IPS-15b (cell line): ENCODE measurements around the gene SLC35G3.
"Not testable (repeated sequence)": the region's sequence is repeated elsewhere in the genome, so short reads cannot be mapped to it uniquely, and the experiment has no call there.

ENCODE experiments used
- H3K27me3 ChIP-seq: one replicate; pipeline ENCODE4 v1.6.1; 2013; ENCODE audit warnings: low read length; ENCODE audit not compliant: control insufficient read depth, insufficient read depth
- H3K36me3 ChIP-seq: one replicate; pipeline ENCODE4 v1.6.1; 2013; ENCODE audit warnings: low read length; ENCODE audit not compliant: control insufficient read depth, insufficient read depth
- H3K4me1 ChIP-seq: one replicate; pipeline ENCODE4 v1.6.1; 2013; ENCODE audit warnings: mild to moderate bottlenecking, low read length; ENCODE audit not compliant: control insufficient read depth, insufficient read depth
- H3K4me3 ChIP-seq: one replicate; pipeline ENCODE4 v1.5.1; 2013; ENCODE audit warnings: low read depth, low read length
- H3K9ac ChIP-seq: one replicate; pipeline ENCODE4 v1.6.1; 2013; ENCODE audit warnings: low read depth, mild to moderate bottlenecking, low read length
- H3K9me3 ChIP-seq: one replicate; pipeline ENCODE4 v1.6.1; 2013; ENCODE audit warnings: mild to moderate bottlenecking, low read length; ENCODE audit not compliant: control insufficient read depth, insufficient read depth

SLC35G3 gene

GRCh38 chr17:35202582-35202981, 8.4 kb upstream of the SLC35G3 start:
- H3K4me3 ChIP-seq, H3K9me3 ChIP-seq, H3K9ac ChIP-seq, H3K36me3 ChIP-seq, H3K4me1 ChIP-seq, H3K27me3 ChIP-seq: not testable (repeated sequence)

GRCh38 chr17:35195062-35195461, 869 bp upstream of the SLC35G3 start:
- H3K4me1 ChIP-seq, H3K36me3 ChIP-seq, H3K27me3 ChIP-seq, H3K9ac ChIP-seq, H3K9me3 ChIP-seq, H3K4me3 ChIP-seq: not testable (repeated sequence)

GRCh38 chr17:35192708-35193107, 1.5 kb downstream of the SLC35G3 start:
- Histone ChIP-seq H3K9me3 (no peaks in the 10 kb centered on the region), H3K4me1 (no peaks in the 10 kb centered on the region), H3K27me3 (no peaks in the 10 kb centered on the region), H3K9ac (no peak overlapping the region), H3K4me3 (no peak overlapping the region), H3K36me3 (no peaks in the 10 kb centered on the region)

GRCh38 chr17:35191001-35191695, 3.0 kb downstream of the SLC35G3 start:
- H3K9ac ChIP-seq = no peak overlapping the region
- no peak overlapping the region for H3K4me3 ChIP-seq

GRCh38 chr17:35189291-35189690, 4.9 kb downstream of the SLC35G3 start:
- H3K4me1 ChIP-seq = no peaks in the 10 kb centered on the region

More at GRCh38 chr17:35191001-35191695, 3.0 kb downstream of the SLC35G3 start:
- H3K9me3 ChIP-seq = no peaks in the 10 kb centered on the region
- H3K27me3 ChIP-seq = no peaks in the 10 kb centered on the region
- H3K36me3 ChIP-seq = no peaks in the 10 kb centered on the region
- H3K4me1 ChIP-seq = no peaks in the 10 kb centered on the region

GRCh38 chr17:35188111-35188510, 6.1 kb downstream of the SLC35G3 start:
- H3K9me3 ChIP-seq = no peaks in the 10 kb centered on the region
- no peaks in the 10 kb centered on the region for H3K36me3 ChIP-seq
- H3K27me3 ChIP-seq = no peaks in the 10 kb centered on the region
- no peaks in the 10 kb centered on the region for H3K4me1 ChIP-seq
- no peak overlapping the region for H3K9ac ChIP-seq
- H3K4me3 ChIP-seq = no peak overlapping the region

More at GRCh38 chr17:35189291-35189690, 4.9 kb downstream of the SLC35G3 start:
- H3K27me3 ChIP-seq = no peaks in the 10 kb centered on the region
- no peak overlapping the region for H3K4me3 ChIP-seq
- H3K36me3 ChIP-seq = no peaks in the 10 kb centered on the region
- H3K9ac ChIP-seq = no peak overlapping the region
- no peaks in the 10 kb centered on the region for H3K9me3 ChIP-seq

- no peaks in the 10 kb centered on the region for H3K4me1 ChIP-seq
- H3K36me3 ChIP-seq = no peaks in the 10 kb centered on the region
- H3K9ac ChIP-seq = no peak overlapping the region
- H3K9me3 ChIP-seq = no peaks in the 10 kb centered on the region
- no peak overlapping the region for H3K4me3 ChIP-seq
- no peaks in the 10 kb centered on the region for H3K27me3 ChIP-seq
Measured at GRCh38 chr17:35187481-35187880, 6.7 kb downstream of the SLC35G3 start.

- Histone ChIP-seq H3K4me1 (no peaks in the 10 kb centered on the region), H3K9ac (no peak overlapping the region), H3K9me3 (no peaks in the 10 kb centered on the region), H3K36me3 (no peaks in the 10 kb centered on the region), H3K4me3 (no peak overlapping the region), H3K27me3 (no peaks in the 10 kb centered on the region)
Measured at GRCh38 chr17:35185849-35186248, 8.3 kb downstream of the SLC35G3 start.

GRCh38 chr17:35184274-35184673, 9.9 kb downstream of the SLC35G3 start:
- no peaks in the 10 kb centered on the region for H3K27me3 ChIP-seq

GRCh38 chr17:35183332-35183731, 10.9 kb downstream of the SLC35G3 start:
- no peak overlapping the region for H3K9ac ChIP-seq
- H3K4me1 ChIP-seq = no peaks in the 10 kb centered on the region
- no peaks in the 10 kb centered on the region for H3K27me3 ChIP-seq
- H3K4me3 ChIP-seq = no peak overlapping the region
- H3K9me3 ChIP-seq = no peaks in the 10 kb centered on the region
- H3K36me3 ChIP-seq = no peaks in the 10 kb centered on the region

More at GRCh38 chr17:35184274-35184673, 9.9 kb downstream of the SLC35G3 start:
- no peaks in the 10 kb centered on the region for H3K4me1 ChIP-seq
- H3K4me3 ChIP-seq = no peak overlapping the region
- no peaks in the 10 kb centered on the region for H3K36me3 ChIP-seq
- no peak overlapping the region for H3K9ac ChIP-seq
- H3K9me3 ChIP-seq = no peaks in the 10 kb centered on the region

- H3K9ac ChIP-seq, H3K9me3 ChIP-seq, H3K4me1 ChIP-seq, H3K27me3 ChIP-seq, H3K4me3 ChIP-seq, H3K36me3 ChIP-seq: not testable (repeated sequence)
Measured at GRCh38 chr17:35179379-35179778, 14.8 kb downstream of the SLC35G3 start.

- Histone ChIP-seq H3K9me3 (no peaks in the 10 kb centered on the region), H3K9ac (no peak overlapping the region), H3K4me3 (no peak overlapping the region), H3K27me3 (no peaks in the 10 kb centered on the region), H3K36me3 (no peaks in the 10 kb centered on the region), H3K4me1 (no peaks in the 10 kb centered on the region)
Measured at GRCh38 chr17:35176897-35177296, 17.3 kb downstream of the SLC35G3 start.
